Measurements from ENCODE around the gene CAVIN1. TPM values are rescaled to one million over a fixed set of nuclear protein-coding genes. Genes with fewer than 3 reads are reported as not detected.

The CAVIN1 gene
- total RNA-seq, 1 donor from 2014 or later = 342 TPM

DNA sequence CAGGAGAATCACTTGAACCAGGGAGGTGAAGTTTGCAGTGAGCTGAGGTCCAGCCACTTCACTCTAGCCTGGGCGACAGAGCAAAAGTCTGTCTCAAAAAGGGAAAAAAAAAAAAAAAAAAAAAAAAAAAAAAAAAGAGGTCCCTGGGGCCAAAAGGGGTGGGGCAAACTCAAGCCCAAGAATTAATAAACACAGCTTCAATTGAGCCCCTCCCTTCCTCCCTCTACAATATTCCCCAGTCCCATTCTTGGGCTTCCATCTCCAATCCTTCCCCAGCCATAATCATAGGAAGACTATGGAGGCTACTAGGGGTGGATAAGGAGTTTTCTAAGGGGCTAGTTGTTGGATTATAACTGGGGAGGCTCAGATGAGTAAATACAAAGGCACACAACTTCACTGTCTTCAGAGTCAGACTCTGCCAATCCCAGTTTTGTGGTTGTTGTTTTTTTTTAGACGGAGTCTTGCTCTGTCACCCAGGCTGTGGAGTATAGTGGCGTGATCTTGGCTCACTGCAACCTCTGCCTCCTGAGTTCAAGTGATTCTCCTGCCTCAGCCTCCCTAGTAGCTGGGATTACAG, 9.5 kb downstream of the CAVIN1 start:
- H3K27me3 ChIP-seq = no peaks in the 10 kb centered on the region
- H3K27ac ChIP-seq = no peak overlapping the region
- DNase-seq = no peak
- intact Hi-C loops (cut with DNase I) = no loop called here
- TF ChIP-seq, protein P1, sequence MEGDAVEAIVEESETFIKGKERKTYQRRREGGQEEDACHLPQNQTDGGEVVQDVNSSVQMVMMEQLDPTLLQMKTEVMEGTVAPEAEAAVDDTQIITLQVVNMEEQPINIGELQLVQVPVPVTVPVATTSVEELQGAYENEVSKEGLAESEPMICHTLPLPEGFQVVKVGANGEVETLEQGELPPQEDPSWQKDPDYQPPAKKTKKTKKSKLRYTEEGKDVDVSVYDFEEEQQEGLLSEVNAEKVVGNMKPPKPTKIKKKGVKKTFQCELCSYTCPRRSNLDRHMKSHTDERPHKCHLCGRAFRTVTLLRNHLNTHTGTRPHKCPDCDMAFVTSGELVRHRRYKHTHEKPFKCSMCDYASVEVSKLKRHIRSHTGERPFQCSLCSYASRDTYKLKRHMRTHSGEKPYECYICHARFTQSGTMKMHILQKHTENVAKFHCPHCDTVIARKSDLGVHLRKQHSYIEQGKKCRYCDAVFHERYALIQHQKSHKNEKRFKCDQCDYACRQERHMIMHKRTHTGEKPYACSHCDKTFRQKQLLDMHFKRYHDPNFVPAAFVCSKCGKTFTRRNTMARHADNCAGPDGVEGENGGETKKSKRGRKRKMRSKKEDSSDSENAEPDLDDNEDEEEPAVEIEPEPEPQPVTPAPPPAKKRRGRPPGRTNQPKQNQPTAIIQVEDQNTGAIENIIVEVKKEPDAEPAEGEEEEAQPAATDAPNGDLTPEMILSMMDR (IDR thresholded peaks at IDR 0.05) = no peak
- no peak for ATAC-seq
- H3K4me1 ChIP-seq = peaks cover 67% of the 10 kb centered on the region
- no peaks in the 10 kb centered on the region for H3K9me3 ChIP-seq
- H3K36me3 ChIP-seq = no peaks in the 10 kb centered on the region
- H3K4me3 ChIP-seq = no peak overlapping the region

DNA sequence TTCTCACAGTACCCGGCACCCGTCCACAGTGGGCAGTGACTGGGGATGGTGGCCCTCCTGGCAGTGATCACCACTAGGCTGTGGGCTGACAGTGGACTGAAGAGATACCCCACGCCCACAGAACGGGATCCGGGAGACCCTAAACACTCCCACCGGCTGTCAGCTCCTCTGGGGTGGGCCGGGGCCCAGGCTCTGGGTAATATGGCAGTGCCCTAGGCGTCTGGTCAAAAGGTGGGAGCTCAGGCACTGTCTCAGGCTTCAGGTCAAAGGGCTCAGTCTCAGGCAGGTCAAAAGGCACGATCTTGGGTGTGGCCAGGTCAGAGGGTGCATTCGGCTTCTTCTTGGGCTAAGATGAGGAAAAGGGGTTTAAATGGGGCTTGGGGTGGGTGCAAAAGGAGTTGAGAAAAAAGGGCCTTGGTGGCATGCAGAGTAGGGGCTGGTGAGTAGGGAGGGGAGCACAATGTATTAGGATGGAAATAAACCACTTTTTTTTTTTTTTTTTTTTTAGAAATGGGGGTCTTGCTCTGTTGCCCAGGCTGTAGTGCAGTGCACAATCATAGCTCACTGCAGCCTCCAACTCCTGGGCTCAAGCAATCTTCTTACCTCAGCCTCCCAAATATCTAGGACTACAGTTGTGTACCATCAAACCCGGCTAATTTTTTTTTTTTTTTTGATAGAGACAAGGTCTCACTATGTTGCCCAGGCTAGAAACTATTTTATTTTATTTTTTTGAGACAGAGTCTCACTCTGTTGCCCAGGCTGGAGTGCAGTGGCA, 11.0 kb downstream of the CAVIN1 start:
- intact Hi-C loops (cut with DNase I) = no loop called here
- ATAC-seq (no peak), DNase-seq (no peak)
- peaks cover 74% of the 10 kb centered on the region for H3K4me1 ChIP-seq
- H3K27ac ChIP-seq = peak overlapping the region; percentile 79
- TF ChIP-seq, protein P1 (IDR thresholded peaks at IDR 0.05) = no peak
- no peaks in the 10 kb centered on the region for H3K27me3 ChIP-seq
- H3K9me3 ChIP-seq = no peaks in the 10 kb centered on the region
- H3K4me3 ChIP-seq = no peak overlapping the region
- H3K36me3 ChIP-seq = no peaks in the 10 kb centered on the region

DNA sequence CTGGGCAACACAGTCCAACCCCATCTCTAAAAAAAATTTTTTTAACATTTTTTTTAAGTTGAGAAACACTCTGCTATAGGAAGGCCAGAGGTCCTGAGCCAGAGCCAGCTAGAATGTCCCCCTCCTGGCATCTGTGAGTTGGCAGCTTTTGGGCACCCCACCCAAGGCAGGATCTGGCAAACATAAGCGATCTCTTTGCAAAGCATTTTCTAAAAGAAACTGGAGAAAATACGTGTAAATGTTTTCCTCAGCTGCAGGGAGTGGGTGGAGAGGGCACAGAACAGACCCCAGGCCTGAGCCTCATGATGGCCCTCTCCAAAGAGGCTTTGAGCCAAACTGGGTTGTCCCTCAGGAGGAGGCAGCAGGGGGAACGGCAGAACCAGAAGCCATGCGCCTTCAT, 11.7 kb downstream of the CAVIN1 start:
- Histone ChIP-seq H3K4me1 (peaks cover 76% of the 10 kb centered on the region), H3K27ac (peak overlapping the region; percentile 79), H3K4me3 (no peak overlapping the region), H3K27me3 (no peaks in the 10 kb centered on the region), H3K9me3 (no peaks in the 10 kb centered on the region), H3K36me3 (no peaks in the 10 kb centered on the region)
- TF ChIP-seq, protein P1 (IDR thresholded peaks at IDR 0.05) = no peak
- DNase-seq (no peak), ATAC-seq (no peak)
- intact Hi-C loops (cut with DNase I) = no loop called here

DNA sequence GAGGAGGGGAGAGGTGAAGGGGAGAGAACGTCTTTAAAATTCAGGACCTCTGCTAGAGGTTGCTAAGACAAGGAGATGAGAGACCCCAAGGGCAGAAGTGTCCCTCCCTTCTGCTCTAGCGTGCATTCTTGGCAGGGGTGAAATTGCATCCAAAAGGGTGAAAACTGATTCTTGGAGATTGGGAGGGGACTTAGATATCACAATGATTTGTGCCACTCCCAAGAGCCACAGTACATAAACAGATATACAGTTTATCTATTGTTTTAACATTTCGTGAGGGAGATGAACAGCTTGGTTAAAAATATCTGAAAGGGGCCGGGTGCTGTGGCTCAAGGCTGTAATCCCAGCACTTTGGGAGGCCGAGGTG, 12.8 kb downstream of the CAVIN1 start:
- H3K4me3 ChIP-seq = no peak overlapping the region
- intact Hi-C loops (cut with DNase I) = no loop called here

DNA sequence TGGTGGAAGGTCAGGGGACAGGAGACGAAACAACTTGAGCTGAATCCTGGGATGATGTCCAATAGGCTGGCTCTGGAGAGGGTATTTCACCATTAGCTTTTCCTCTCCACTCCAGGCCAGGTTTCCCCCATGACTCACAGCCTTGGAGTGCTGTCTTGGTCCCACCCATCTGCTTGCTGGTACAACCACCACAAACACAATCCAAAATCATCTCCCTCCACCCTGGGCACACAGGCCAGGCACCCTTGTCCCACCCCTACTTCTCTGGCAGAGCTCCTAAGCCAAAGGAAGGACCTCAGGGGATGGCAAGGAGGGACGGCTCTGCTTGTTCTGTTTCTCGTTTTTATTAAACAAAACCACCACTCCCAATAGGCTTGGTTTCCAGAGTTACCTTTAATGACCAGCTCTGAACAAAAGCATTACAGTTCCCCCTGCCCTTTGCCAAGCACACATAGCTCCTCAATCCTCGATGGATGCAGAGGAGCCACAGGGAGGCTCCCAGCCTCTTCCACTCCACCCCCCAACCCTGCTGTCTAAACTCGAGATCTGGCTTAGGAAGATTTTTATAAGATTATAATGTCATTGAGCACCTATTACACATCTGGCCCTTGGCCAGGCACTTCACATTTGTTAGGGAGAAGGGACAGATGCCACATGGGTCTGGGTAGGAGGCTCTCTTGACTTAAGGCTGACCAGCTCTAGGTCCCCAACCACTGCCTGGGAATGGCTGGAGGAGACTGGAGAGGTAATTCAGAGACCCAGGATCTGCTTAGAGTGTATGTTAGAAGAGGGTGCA, 13.3 kb downstream of the CAVIN1 start:
- Histone ChIP-seq H3K27ac (peak overlapping the region; percentile 79), H3K9me3 (no peaks in the 10 kb centered on the region), H3K4me3 (no peak overlapping the region), H3K27me3 (no peaks in the 10 kb centered on the region), H3K4me1 (peaks cover 75% of the 10 kb centered on the region), H3K36me3 (peaks cover 7% of the 10 kb centered on the region)
- peak; percentile 72 for DNase-seq
- intact Hi-C loops (cut with DNase I) = loop anchor here (5.0 kb wide), 1 partner anchor 87 kb away; no protein-coding TSS in a partner anchor
- ATAC-seq = peak; percentile 65
- TF ChIP-seq, protein P1 (IDR thresholded peaks at IDR 0.05) = no peak

More for the DNA sequence above, 12.8 kb downstream of the CAVIN1 start:
- Histone ChIP-seq H3K9me3 (no peaks in the 10 kb centered on the region), H3K27me3 (no peaks in the 10 kb centered on the region), H3K36me3 (peaks cover 1% of the 10 kb centered on the region), H3K27ac (peak overlapping the region; percentile 79), H3K4me1 (peaks cover 76% of the 10 kb centered on the region)
- DNase-seq (no peak), ATAC-seq (no peak)
- TF ChIP-seq, protein P1 (IDR thresholded peaks at IDR 0.05) = no peak
